DMS153 treated with DMSO at 0.1 percent for 48 hours (cell line): ENCODE data around the gene CCZ1B.
"Not testable (repeated sequence)": the region's sequence is repeated elsewhere in the genome, so short reads cannot be mapped to it uniquely, and the experiment has no call there.

Experiments used
- DNase-seq: peaks from one replicate; lab custom pipeline; 2025; ENCODE audit not compliant: unreplicated experiment; lab: John Stamatoyannopoulos, UW

Gene CCZ1B

GRCh38 chr7:6749335-6749734 is 76.7 kb downstream of the CCZ1B start:
- DNase-seq = not testable (repeated sequence)
